ENCODE measurements around the gene UBE2D4. TPM values are rescaled to one million over a fixed set of nuclear protein-coding genes. Genes with fewer than 3 reads are reported as not detected.
"Not testable (repeated sequence)": the region's sequence is repeated elsewhere in the genome, so short reads cannot be mapped to it uniquely, and the experiment has no call there.

UBE2D4 gene
- total RNA-seq, 1 donor from 2014 or later, result 10.1 TPM

- peaks cover 4% of the 10 kb centered on the region for H3K27me3 Mint-ChIP-seq (ENCODE audit: unreplicated experiment)
- H3K4me1 Mint-ChIP-seq (ENCODE audit: low read depth, unreplicated experiment), result peaks cover 9% of the 10 kb centered on the region
- TF ChIP-seq CTCF (IDR thresholded peaks at IDR 0.05; ENCODE audit: partially characterized antibody, unreplicated experiment), result no peak
- H3K36me3 Mint-ChIP-seq (ENCODE audit: unreplicated experiment), result no peaks in the 10 kb centered on the region
- H3K4me3 Mint-ChIP-seq (ENCODE audit: unreplicated experiment), result no peak overlapping the region
- H3K27ac Mint-ChIP-seq (ENCODE audit: unreplicated experiment), result peak overlapping the region; percentile 33
- H3K9me3 Mint-ChIP-seq (ENCODE audit: unreplicated experiment), result peaks cover 1% of the 10 kb centered on the region
- DNase-seq, result no peak
Observed at GRCh38 chr7:43890468-43890867, 35.8 kb upstream of the UBE2D4 start.

- no peak for TF ChIP-seq CTCF (IDR thresholded peaks at IDR 0.05; ENCODE audit: partially characterized antibody, unreplicated experiment)
- Mint-ChIP-seq H3K4me3 (ENCODE audit: unreplicated experiment) (no peak overlapping the region), H3K27ac (ENCODE audit: unreplicated experiment) (peak overlapping the region; percentile 34), H3K36me3 (ENCODE audit: unreplicated experiment) (no peaks in the 10 kb centered on the region), H3K4me1 (ENCODE audit: low read depth, unreplicated experiment) (peaks cover 9% of the 10 kb centered on the region), H3K9me3 (ENCODE audit: unreplicated experiment) (no peaks in the 10 kb centered on the region), H3K27me3 (ENCODE audit: unreplicated experiment) (peaks cover 4% of the 10 kb centered on the region)
- no peak for DNase-seq
Observed at GRCh38 chr7:43891069-43891955, 34.9 kb upstream of the UBE2D4 start.

- Mint-ChIP-seq H3K27ac (ENCODE audit: unreplicated experiment) (no peak overlapping the region), H3K9me3 (ENCODE audit: unreplicated experiment) (no peaks in the 10 kb centered on the region), H3K27me3 (ENCODE audit: unreplicated experiment) (peaks cover 2% of the 10 kb centered on the region), H3K4me3 (ENCODE audit: unreplicated experiment) (no peak overlapping the region), H3K36me3 (ENCODE audit: unreplicated experiment) (no peaks in the 10 kb centered on the region), H3K4me1 (ENCODE audit: low read depth, unreplicated experiment) (peaks cover 3% of the 10 kb centered on the region)
- DNase-seq, result no peak
- no peak for TF ChIP-seq CTCF (IDR thresholded peaks at IDR 0.05; ENCODE audit: partially characterized antibody, unreplicated experiment)
Observed at GRCh38 chr7:43895847-43896415, 30.3 kb upstream of the UBE2D4 start.

GRCh38 chr7:43898571-43898970, 27.7 kb upstream of the UBE2D4 start:
- H3K4me3 Mint-ChIP-seq (ENCODE audit: unreplicated experiment), result not testable (repeated sequence)

GRCh38 chr7:43902542-43903054, 23.6 kb upstream of the UBE2D4 start:
- Mint-ChIP-seq H3K36me3 (ENCODE audit: unreplicated experiment) (no peaks in the 10 kb centered on the region), H3K27ac (ENCODE audit: unreplicated experiment) (no peak overlapping the region), H3K4me3 (ENCODE audit: unreplicated experiment) (no peak overlapping the region), H3K27me3 (ENCODE audit: unreplicated experiment) (peaks cover 3% of the 10 kb centered on the region), H3K4me1 (ENCODE audit: low read depth, unreplicated experiment) (peaks cover 8% of the 10 kb centered on the region), H3K9me3 (ENCODE audit: unreplicated experiment) (peaks cover 5% of the 10 kb centered on the region)
- DNase-seq, result no peak
- no peak for TF ChIP-seq CTCF (IDR thresholded peaks at IDR 0.05; ENCODE audit: partially characterized antibody, unreplicated experiment)

More at GRCh38 chr7:43898571-43898970, 27.7 kb upstream of the UBE2D4 start:
- H3K27ac Mint-ChIP-seq (ENCODE audit: unreplicated experiment); DNase-seq; H3K4me1 Mint-ChIP-seq (ENCODE audit: low read depth, unreplicated experiment); H3K27me3 Mint-ChIP-seq (ENCODE audit: unreplicated experiment); H3K9me3 Mint-ChIP-seq (ENCODE audit: unreplicated experiment); H3K36me3 Mint-ChIP-seq (ENCODE audit: unreplicated experiment): not testable (repeated sequence)

All from glutamatergic neuron (in vitro differentiated cells).